HepG2 (cell line): ENCODE data around the gene HOXA6. TPM values are rescaled to one million over a fixed set of nuclear protein-coding genes. Genes with fewer than 3 reads are reported as not detected.
A peak's percentile ranks its signal among the peaks of the same experiment; 100 is the strongest.

Experiments
- FOSL2 ChIP-seq: sonication (generic); formaldehyde crosslinking; IDR thresholded peaks from 2 replicates; pipeline ENCODE4 v1.4.0; 2020; ENCODE audit warnings: missing genetic modification reagents
- HNF4G ChIP-seq, 2 experiments: sonication (generic) in 1 of 2; formaldehyde crosslinking in 1 of 2; IDR thresholded peaks; 2 replicates each; pipeline versions ENCODE4 v1.4.0 to v1.6.1; 2011 to 2020; ENCODE audit warnings: borderline replicate concordance in 2 of 2, low read depth in 2 of 2, mild to moderate bottlenecking in 2 of 2, low read length in 1 of 2, missing genetic modification reagents in 1 of 2, moderate library complexity in 1 of 2
- KAT8 ChIP-seq: IDR thresholded peaks from 2 replicates; pipeline ENCODE4 v1.6.1; 2016; ENCODE audit warnings: missing genetic modification reagents, missing compliant biosample characterization
- KDM2A ChIP-seq: sonication (generic); formaldehyde crosslinking; IDR thresholded peaks from 2 replicates; pipeline ENCODE4 v1.4.0; 2020; ENCODE audit warnings: low read depth, missing genetic modification reagents, borderline replicate concordance
- MEIS1 ChIP-seq: sonication (generic); formaldehyde crosslinking; IDR thresholded peaks from 2 replicates; pipeline ENCODE4 v1.9.0; 2021; ENCODE audit warnings: mild to moderate bottlenecking, missing genetic modification reagents, moderate library complexity, borderline replicate concordance
- MYPOP ChIP-seq: sonication (generic); formaldehyde crosslinking; IDR thresholded peaks from 2 replicates; pipeline ENCODE4 v1.8.1; 2023; ENCODE audit warnings: mild to moderate bottlenecking, moderate library complexity, missing genetic modification reagents
- NFYB ChIP-seq: sonication (generic); formaldehyde crosslinking; IDR thresholded peaks from 2 replicates; pipeline ENCODE4 v1.4.0; 2020; ENCODE audit warnings: missing genetic modification reagents
- NFYC ChIP-seq: IDR thresholded peaks from 2 replicates; pipeline ENCODE4 v1.6.1; 2016; ENCODE audit warnings: missing genetic modification reagents, missing compliant biosample characterization
- NR2F1 ChIP-seq, 2 experiments: fragments of 450-650 bp in 1 of 2; formaldehyde crosslinking in 1 of 2; IDR thresholded peaks; 2 replicates each; pipeline versions ENCODE4 v1.5.0 to v1.6.1; 2016 to 2020; ENCODE audit warnings: mild to moderate bottlenecking in 1 of 2, missing compliant biosample characterization in 1 of 2, missing genetic modification reagents in 1 of 2, moderate library complexity in 1 of 2
- POLR2A ChIP-seq, 2 experiments: IDR thresholded peaks; 2 replicates each; pipeline ENCODE4 v1.6.1; 2011; ENCODE audit warnings: low read depth in 2 of 2, low read length in 2 of 2, mild to moderate bottlenecking in 1 of 2, moderate library complexity in 1 of 2; ENCODE audit not compliant: insufficient read depth in 1 of 2
- RBFOX2 ChIP-seq: fragments of 200-400 bp; formaldehyde crosslinking; IDR thresholded peaks from 2 replicates; pipeline ENCODE4 v1.6.1; 2017; ENCODE audit warnings: low read depth, mild to moderate bottlenecking, low read length
- SAP130 ChIP-seq: IDR thresholded peaks from 2 replicates; pipeline ENCODE4 v1.6.1; 2016; ENCODE audit warnings: low read depth
- SRSF1 ChIP-seq: fragments of 200-400 bp; formaldehyde crosslinking; optimal IDR thresholded peaks from 2 replicates; pipeline ENCODE3; 2017; ENCODE audit warnings: mild to moderate bottlenecking, low read depth, low read length, moderate library complexity
- TCF7 ChIP-seq: sonication (generic); IDR thresholded peaks from 2 replicates; pipeline ENCODE4 v1.6.1; 2016; ENCODE audit warnings: antibody characterized with exemption, low read depth
- TEAD3 ChIP-seq: optimal IDR thresholded peaks from 2 replicates; pipeline ENCODE3; 2016; ENCODE audit warnings: borderline replicate concordance
- ZFX ChIP-seq: sonication (generic); formaldehyde crosslinking; IDR thresholded peaks from 2 replicates; pipeline ENCODE4 v1.4.0; 2020; ENCODE audit warnings: mild to moderate bottlenecking, low read depth, missing genetic modification reagents, moderate library complexity
- ZNF230 ChIP-seq: sonication (generic); formaldehyde crosslinking; IDR thresholded peaks from 2 replicates; pipeline ENCODE4 v1.4.0; 2020; ENCODE audit warnings: mild to moderate bottlenecking, missing genetic modification reagents
- ZNF318 ChIP-seq: sonication (generic); formaldehyde crosslinking; IDR thresholded peaks from 2 replicates; pipeline ENCODE4 v1.4.0; 2020; ENCODE audit warnings: mild to moderate bottlenecking, missing genetic modification reagents
- ZNF703 ChIP-seq: sonication (generic); formaldehyde crosslinking; IDR thresholded peaks from 2 replicates; pipeline ENCODE4 v1.5.1; 2020; ENCODE audit warnings: missing genetic modification reagents, mild to moderate bottlenecking, moderate library complexity, borderline replicate concordance
- ZNF777 ChIP-seq: sonication (generic); formaldehyde crosslinking; IDR thresholded peaks from 2 replicates; pipeline ENCODE4 v1.4.0; 2020; ENCODE audit warnings: missing genetic modification reagents
- polyA plus RNA-seq, 8 experiments: library from polyadenylated mRNA; depleted of rRNA in 3 of 8; stranded (reverse) in 7 of 8; unstranded in 1 of 8; fragments of >200 nt; fragmentation: Illumina TruSeq in 4 of 8; extraction: Trizol in 4 of 8; gene quantifications; 2 replicates each; pipeline versions ENCODE4 v1.2.1 to v1.2.3, GENCODE V29; 2011 to 2016; ENCODE audit warnings: low read depth in 4 of 8, missing spikeins in 1 of 8, mixed read lengths in 1 of 8; ENCODE audit not compliant: insufficient read depth in 1 of 8
- total RNA-seq, 5 experiments: library from RNA; depleted of rRNA; stranded (reverse); fragments of >200 nt; fragmentation: Illumina TruSeq; extraction: Trizol; gene quantifications; 2 replicates each; pipeline ENCODE4 v1.2.3, GENCODE V29; 2016; ENCODE audit warnings: low read depth in 1 of 5

The HOXA6 gene
- total and polyA plus RNA-seq, 2 of the 13 experiments (the other 11 are each of a cell fraction or from before 2014, with no cell fraction given) = 1.3 to 1.5 TPM

- TF ChIP-seq POLR2A (IDR thresholded peaks at IDR 0.05; ENCODE audit: insufficient read depth in 1 of 2, low read depth in 2 of 2, low read length in 2 of 2) (no peak), ZFX (peak; percentile 35; the same call in 1 of the 2 replicates), KAT8 (CRISPR knock-in tag) (0 out of 2 replicates have a peak, but pooled peaks have one; percentile 58), RBFOX2 (0 out of 2 replicates have a peak, but pooled peaks have one; percentile 14), SRSF1 (no peak), TCF7 (no peak), NFYC (CRISPR knock-in tag) (peak; percentile 70), ZNF777 (peak; percentile 57; the same call in 1 of the 2 replicates), ZNF318 (CRISPR knock-in tag) (no peak), HNF4G (IDR thresholded peaks at IDR 0.05; ENCODE audit: borderline replicate concordance, low read depth, low read length) (no peak), HNF4G (CRISPR knock-in tag; IDR thresholded peaks at IDR 0.05; ENCODE audit: borderline replicate concordance, low read depth) (no peak), FOSL2 (CRISPR knock-in tag) (peak; percentile 22; the same call in 1 of the 2 replicates), NFYB (CRISPR knock-in tag) (peak; percentile 53; the same call in 1 of the 2 replicates), MEIS1 (no peak), ZNF230 (CRISPR knock-in tag) (no peak), TEAD3 (CRISPR knock-in tag) (no peak), MYPOP (CRISPR knock-in tag) (peak; percentile 40; the same call in 1 of the 2 replicates), NR2F1 (CRISPR knock-in tag; IDR thresholded peaks at IDR 0.05) (no peak), SAP130 (CRISPR knock-in tag) (peak; percentile 24; the same call in 1 of the 2 replicates), KDM2A (CRISPR knock-in tag) (peak; percentile 28; the same call in 1 of the 2 replicates), ZNF703 (CRISPR knock-in tag) (no peak)
These were observed 51.4 kb downstream of the HOXA6 start, which contains the start of gene HOXA1 (continued) for GRCh38 chr7:27095897-27096767.
